GM23338 (cell line): ENCODE measurements around the gene TLR3. TPM values are rescaled to one million over a fixed set of nuclear protein-coding genes. Genes with fewer than 3 reads are reported as not detected.

ENCODE experiments used
- ATAC-seq: fragments of 200-7000 bp; cut with Tn5 transposase; 3 replicates; pipeline ENCODE4 v1.9.1; 2020
- DNase-seq: peaks from one replicate; pipeline ENCODE4 v3.0.0-alpha.2; 2015; ENCODE audit warnings: low spot score
- H2AFZ ChIP-seq: fragments of 200-600 bp; sonication (generic); 2 replicates; pipeline ENCODE4 v1.8.0; 2016; ENCODE audit warnings: antibody characterized with exemption, mild to moderate bottlenecking, moderate library complexity
- H3F3A ChIP-seq: fragments of 200-600 bp; sonication (generic); replicated peaks from 2 replicates; pipeline ENCODE4 v1.8.0; 2017; ENCODE audit warnings: antibody characterized with exemption, mixed run types, low read depth
- H3K27ac ChIP-seq: fragments of 200-600 bp; sonication (generic); 2 replicates; pipeline ENCODE4 v1.6.1; 2016; ENCODE audit warnings: low read depth
- H3K27me3 ChIP-seq: fragments of 200-600 bp; sonication (generic); 2 replicates; pipeline ENCODE4 v1.8.0; 2016; ENCODE audit warnings: mild to moderate bottlenecking, mixed run types, moderate library complexity; ENCODE audit not compliant: insufficient read depth
- H3K36me3 ChIP-seq: fragments of 200-600 bp; sonication (generic); 2 replicates; pipeline ENCODE4 v1.8.0; 2016; ENCODE audit warnings: mild to moderate bottlenecking; ENCODE audit not compliant: insufficient read depth
- H3K4me1 ChIP-seq: fragments of 200-600 bp; sonication (generic); 2 replicates; pipeline ENCODE4 v1.8.0; 2016; ENCODE audit warnings: mild to moderate bottlenecking, moderate library complexity; ENCODE audit not compliant: insufficient read depth
- H3K4me2 ChIP-seq: fragments of 200-600 bp; sonication (generic); 2 replicates; pipeline ENCODE4 v1.7.1; 2017; ENCODE audit warnings: mixed run types
- H3K4me3 ChIP-seq: fragments of 200-600 bp; sonication (generic); 2 replicates; pipeline ENCODE4 v1.6.1; 2016; ENCODE audit warnings: mixed run types
- H3K79me2 ChIP-seq: fragments of 200-600 bp; sonication (generic); replicated peaks from 2 replicates; pipeline ENCODE4 v1.8.0; 2017; ENCODE audit warnings: mild to moderate bottlenecking; ENCODE audit not compliant: insufficient read depth
- H3K9me2 ChIP-seq: fragments of 200-600 bp; sonication (generic); 2 replicates; pipeline ENCODE4 v1.8.0; 2017; ENCODE audit not compliant: insufficient read depth
- H4K20me1 ChIP-seq: fragments of 200-600 bp; sonication (generic); replicated peaks from 2 replicates; pipeline ENCODE4 v1.8.0; 2017; ENCODE audit warnings: mild to moderate bottlenecking; ENCODE audit not compliant: insufficient read depth
- H3K27ac Mint-ChIP-seq: 2 replicates; pipeline ENCODE4 v1.8.0; 2020; ENCODE audit warnings: inconsistent platforms, mild to moderate bottlenecking, moderate library complexity, mixed read lengths
- H3K27me3 Mint-ChIP-seq: 3 replicates; pipeline ENCODE4 v1.8.0; 2022; ENCODE audit warnings: low read depth, mild to moderate bottlenecking, moderate library complexity, mixed read lengths, inconsistent platforms; ENCODE audit not compliant: insufficient read depth, poor library complexity
- H3K36me3 Mint-ChIP-seq: 3 replicates; pipeline ENCODE4 v1.8.0; 2021; ENCODE audit warnings: low read depth, mild to moderate bottlenecking, inconsistent platforms, moderate library complexity, mixed read lengths
- H3K4me1 Mint-ChIP-seq: 3 replicates; pipeline ENCODE4 v1.8.0; 2020; ENCODE audit warnings: mild to moderate bottlenecking, inconsistent platforms, mixed read lengths
- H3K4me3 Mint-ChIP-seq: 3 replicates; pipeline ENCODE4 v1.8.0; 2021; ENCODE audit warnings: moderate library complexity, mild to moderate bottlenecking, inconsistent platforms, mixed read lengths
- H3K9me3 Mint-ChIP-seq: 3 replicates; pipeline ENCODE4 v1.8.0; 2020; ENCODE audit warnings: moderate library complexity, mild to moderate bottlenecking, inconsistent platforms, mixed read lengths
- CTCF ChIP-seq, 2 experiments: fragments of 200-600 bp in 1 of 2; sonication (generic) in 1 of 2; conservative IDR thresholded peaks; 2 replicates each; pipeline versions ENCODE4 v1.5.1 to v1.6.1; 2016 to 2017; ENCODE audit warnings: antibody characterized with exemption in 2 of 2, low read depth in 2 of 2, mild to moderate bottlenecking in 2 of 2, moderate library complexity in 1 of 2
- ETS1 ChIP-seq: IDR thresholded peaks from 2 replicates; pipeline ENCODE4 v1.6.1; 2016; ENCODE audit warnings: antibody characterized with exemption
- ZNF114 ChIP-seq: fragments of 250-450 bp; sonication (Bioruptor Pico); IDR thresholded peaks from 2 replicates; pipeline ENCODE4 v1.5.0; 2020; ENCODE audit warnings: mild to moderate bottlenecking, moderate library complexity
- polyA plus RNA-seq: library from polyadenylated mRNA; unstranded; fragments of >200 nt; fragmentation: Nextera tagmentation; extraction: Ambion mirVana; gene quantifications from 2 replicates; pipeline ENCODE4 v1.2.1, GENCODE V29; 2016
- total RNA-seq: library from RNA; depleted of rRNA; stranded (reverse); fragments of >200 nt; shearing (Covaris generic); gene quantifications from 2 replicates; pipeline ENCODE4 v1.2.3, GENCODE V29; 2014
- TF ChIP-seq, protein P1 (sequence below): IDR thresholded peaks from one replicate; pipeline ENCODE4 v1.6.1; 2018; ENCODE audit warnings: antibody characterized with exemption; ENCODE audit not compliant: unreplicated experiment
- TF ChIP-seq, protein P2 (sequence below): fragments of 250-450 bp; sonication (Bioruptor Pico); IDR thresholded peaks from 2 replicates; pipeline ENCODE4 v1.5.0; 2020; ENCODE audit warnings: mild to moderate bottlenecking, moderate library complexity

Gene TLR3
- total and polyA plus RNA-seq, 2 experiments from 2014 or later = 0.32 to 0.38 TPM

DNA sequence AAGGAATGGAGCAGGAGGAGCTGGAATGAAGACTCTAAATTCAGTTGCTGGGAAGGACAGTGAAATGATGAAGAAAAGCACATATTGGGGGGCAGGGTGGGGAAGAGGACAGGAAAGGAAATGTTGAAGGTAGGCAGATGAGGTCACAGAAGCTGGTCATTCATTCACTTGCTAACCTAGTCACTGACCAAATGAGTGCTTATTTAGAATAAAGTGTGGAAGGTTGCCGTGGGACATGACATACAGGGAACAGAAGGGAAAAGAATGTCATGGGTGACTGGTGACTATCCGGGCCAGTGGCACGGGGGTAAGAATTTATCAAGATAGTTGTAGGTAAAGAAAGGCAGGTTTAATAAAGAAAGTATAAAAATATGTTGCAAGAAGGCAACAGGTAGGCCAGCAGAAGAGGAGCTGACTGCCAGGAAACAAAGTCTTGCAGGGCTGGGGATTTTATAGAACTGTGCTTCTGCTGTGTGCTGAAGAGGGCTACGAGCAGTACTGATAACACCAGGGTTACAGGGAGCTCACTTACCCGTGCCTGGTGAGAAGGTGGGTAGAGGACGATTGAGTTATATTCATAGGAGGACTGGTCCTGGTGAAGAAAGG lies 31.9 kb upstream of the TLR3 start:
- TF ChIP-seq ZNF114 (CRISPR knock-in tag) (no peak), ETS1 (no peak)
- TF ChIP-seq, protein P1, sequence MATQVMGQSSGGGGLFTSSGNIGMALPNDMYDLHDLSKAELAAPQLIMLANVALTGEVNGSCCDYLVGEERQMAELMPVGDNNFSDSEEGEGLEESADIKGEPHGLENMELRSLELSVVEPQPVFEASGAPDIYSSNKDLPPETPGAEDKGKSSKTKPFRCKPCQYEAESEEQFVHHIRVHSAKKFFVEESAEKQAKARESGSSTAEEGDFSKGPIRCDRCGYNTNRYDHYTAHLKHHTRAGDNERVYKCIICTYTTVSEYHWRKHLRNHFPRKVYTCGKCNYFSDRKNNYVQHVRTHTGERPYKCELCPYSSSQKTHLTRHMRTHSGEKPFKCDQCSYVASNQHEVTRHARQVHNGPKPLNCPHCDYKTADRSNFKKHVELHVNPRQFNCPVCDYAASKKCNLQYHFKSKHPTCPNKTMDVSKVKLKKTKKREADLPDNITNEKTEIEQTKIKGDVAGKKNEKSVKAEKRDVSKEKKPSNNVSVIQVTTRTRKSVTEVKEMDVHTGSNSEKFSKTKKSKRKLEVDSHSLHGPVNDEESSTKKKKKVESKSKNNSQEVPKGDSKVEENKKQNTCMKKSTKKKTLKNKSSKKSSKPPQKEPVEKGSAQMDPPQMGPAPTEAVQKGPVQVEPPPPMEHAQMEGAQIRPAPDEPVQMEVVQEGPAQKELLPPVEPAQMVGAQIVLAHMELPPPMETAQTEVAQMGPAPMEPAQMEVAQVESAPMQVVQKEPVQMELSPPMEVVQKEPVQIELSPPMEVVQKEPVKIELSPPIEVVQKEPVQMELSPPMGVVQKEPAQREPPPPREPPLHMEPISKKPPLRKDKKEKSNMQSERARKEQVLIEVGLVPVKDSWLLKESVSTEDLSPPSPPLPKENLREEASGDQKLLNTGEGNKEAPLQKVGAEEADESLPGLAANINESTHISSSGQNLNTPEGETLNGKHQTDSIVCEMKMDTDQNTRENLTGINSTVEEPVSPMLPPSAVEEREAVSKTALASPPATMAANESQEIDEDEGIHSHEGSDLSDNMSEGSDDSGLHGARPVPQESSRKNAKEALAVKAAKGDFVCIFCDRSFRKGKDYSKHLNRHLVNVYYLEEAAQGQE = no peak
- Mint-ChIP-seq H3K4me1 (peaks cover 7% of the 10 kb centered on the region), H3K4me3 (no peak overlapping the region), H3K9me3 (peaks cover 51% of the 10 kb centered on the region), H3K27me3 (peaks cover 7% of the 10 kb centered on the region), H3K27ac (no peak overlapping the region), H3K36me3 (peaks cover 49% of the 10 kb centered on the region)
- H3K4me3 ChIP-seq = no peak overlapping the region
- DNase-seq (no peak), ATAC-seq (no peak)
- no peaks in the 10 kb centered on the region; the same call in 1 of the 2 replicates for H3K4me1 ChIP-seq
- H3K4me2 ChIP-seq = no peak overlapping the region
- H3K9me2 ChIP-seq = no peaks in the 10 kb centered on the region; the same call in 1 of the 2 replicates
- no peaks in the 10 kb centered on the region for H3K27me3 ChIP-seq
- no peak overlapping the region for H3K27ac ChIP-seq
- H4K20me1 ChIP-seq = no peaks in the 10 kb centered on the region
- H3K79me2 ChIP-seq = no peaks in the 10 kb centered on the region
- H3F3A ChIP-seq = peaks cover 2% of the 10 kb centered on the region; the same call in 1 of the 2 replicates
- H2AFZ ChIP-seq = no peak overlapping the region
- H3K36me3 ChIP-seq = no peaks in the 10 kb centered on the region; the same call in 1 of the 2 replicates

GRCh38 chr4:186037692-186038658 lies 31.0 kb upstream of the TLR3 start:
- H3K4me3 ChIP-seq = no peak overlapping the region
- no peaks in the 10 kb centered on the region; the same call in 1 of the 2 replicates for H3K9me2 ChIP-seq
- TF ChIP-seq, protein P2, sequence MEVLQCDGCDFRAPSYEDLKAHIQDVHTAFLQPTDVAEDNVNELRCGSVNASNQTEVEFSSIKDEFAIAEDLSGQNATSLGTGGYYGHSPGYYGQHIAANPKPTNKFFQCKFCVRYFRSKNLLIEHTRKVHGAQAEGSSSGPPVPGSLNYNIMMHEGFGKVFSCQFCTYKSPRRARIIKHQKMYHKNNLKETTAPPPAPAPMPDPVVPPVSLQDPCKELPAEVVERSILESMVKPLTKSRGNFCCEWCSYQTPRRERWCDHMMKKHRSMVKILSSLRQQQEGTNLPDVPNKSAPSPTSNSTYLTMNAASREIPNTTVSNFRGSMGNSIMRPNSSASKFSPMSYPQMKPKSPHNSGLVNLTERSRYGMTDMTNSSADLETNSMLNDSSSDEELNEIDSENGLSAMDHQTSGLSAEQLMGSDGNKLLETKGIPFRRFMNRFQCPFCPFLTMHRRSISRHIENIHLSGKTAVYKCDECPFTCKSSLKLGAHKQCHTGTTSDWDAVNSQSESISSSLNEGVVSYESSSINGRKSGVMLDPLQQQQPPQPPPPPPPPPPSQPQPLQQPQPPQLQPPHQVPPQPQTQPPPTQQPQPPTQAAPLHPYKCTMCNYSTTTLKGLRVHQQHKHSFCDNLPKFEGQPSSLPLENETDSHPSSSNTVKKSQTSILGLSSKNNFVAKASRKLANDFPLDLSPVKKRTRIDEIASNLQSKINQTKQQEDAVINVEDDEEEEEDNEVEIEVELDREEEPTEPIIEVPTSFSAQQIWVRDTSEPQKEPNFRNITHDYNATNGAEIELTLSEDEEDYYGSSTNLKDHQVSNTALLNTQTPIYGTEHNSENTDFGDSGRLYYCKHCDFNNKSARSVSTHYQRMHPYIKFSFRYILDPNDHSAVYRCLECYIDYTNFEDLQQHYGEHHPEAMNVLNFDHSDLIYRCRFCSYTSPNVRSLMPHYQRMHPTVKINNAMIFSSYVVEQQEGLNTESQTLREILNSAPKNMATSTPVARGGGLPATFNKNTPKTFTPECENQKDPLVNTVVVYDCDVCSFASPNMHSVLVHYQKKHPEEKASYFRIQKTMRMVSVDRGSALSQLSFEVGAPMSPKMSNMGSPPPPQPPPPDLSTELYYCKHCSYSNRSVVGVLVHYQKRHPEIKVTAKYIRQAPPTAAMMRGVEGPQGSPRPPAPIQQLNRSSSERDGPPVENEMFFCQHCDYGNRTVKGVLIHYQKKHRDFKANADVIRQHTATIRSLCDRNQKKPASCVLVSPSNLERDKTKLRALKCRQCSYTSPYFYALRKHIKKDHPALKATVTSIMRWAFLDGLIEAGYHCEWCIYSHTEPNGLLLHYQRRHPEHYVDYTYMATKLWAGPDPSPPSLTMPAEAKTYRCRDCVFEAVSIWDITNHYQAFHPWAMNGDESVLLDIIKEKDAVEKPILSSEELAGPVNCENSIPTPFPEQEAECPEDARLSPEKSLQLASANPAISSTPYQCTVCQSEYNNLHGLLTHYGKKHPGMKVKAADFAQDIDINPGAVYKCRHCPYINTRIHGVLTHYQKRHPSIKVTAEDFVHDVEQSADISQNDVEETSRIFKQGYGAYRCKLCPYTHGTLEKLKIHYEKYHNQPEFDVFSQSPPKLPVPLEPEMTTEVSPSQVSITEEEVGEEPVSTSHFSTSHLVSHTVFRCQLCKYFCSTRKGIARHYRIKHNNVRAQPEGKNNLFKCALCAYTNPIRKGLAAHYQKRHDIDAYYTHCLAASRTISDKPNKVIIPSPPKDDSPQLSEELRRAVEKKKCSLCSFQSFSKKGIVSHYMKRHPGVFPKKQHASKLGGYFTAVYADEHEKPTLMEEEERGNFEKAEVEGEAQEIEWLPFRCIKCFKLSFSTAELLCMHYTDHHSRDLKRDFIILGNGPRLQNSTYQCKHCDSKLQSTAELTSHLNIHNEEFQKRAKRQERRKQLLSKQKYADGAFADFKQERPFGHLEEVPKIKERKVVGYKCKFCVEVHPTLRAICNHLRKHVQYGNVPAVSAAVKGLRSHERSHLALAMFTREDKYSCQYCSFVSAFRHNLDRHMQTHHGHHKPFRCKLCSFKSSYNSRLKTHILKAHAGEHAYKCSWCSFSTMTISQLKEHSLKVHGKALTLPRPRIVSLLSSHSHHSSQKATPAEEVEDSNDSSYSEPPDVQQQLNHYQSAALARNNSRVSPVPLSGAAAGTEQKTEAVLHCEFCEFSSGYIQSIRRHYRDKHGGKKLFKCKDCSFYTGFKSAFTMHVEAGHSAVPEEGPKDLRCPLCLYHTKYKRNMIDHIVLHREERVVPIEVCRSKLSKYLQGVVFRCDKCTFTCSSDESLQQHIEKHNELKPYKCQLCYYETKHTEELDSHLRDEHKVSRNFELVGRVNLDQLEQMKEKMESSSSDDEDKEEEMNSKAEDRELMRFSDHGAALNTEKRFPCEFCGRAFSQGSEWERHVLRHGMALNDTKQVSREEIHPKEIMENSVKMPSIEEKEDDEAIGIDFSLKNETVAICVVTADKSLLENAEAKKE (CRISPR knock-in tag) = no peak
- TF ChIP-seq CTCF (conservative IDR thresholded peaks at IDR 0.05; ENCODE audit: low read depth in 2 of 2) = peak; percentile 89 to 92
- peaks cover 42% of the 10 kb centered on the region for H3K9me3 Mint-ChIP-seq
- H3K36me3 Mint-ChIP-seq = peaks cover 40% of the 10 kb centered on the region
- ATAC-seq = peak; percentile 89
- no peaks in the 10 kb centered on the region; the same call in 1 of the 3 replicates for H3K4me1 Mint-ChIP-seq
- H3K36me3 ChIP-seq = no peaks in the 10 kb centered on the region; the same call in 1 of the 2 replicates
- H3K4me3 Mint-ChIP-seq = no peak overlapping the region
- no peak overlapping the region for H3K27ac Mint-ChIP-seq
- DNase-seq = peak; percentile 83
- H3K27ac ChIP-seq = no peak overlapping the region
- peaks cover 2% of the 10 kb centered on the region; the same call in 1 of the 2 replicates for H3F3A ChIP-seq
- no peaks in the 10 kb centered on the region for H3K27me3 ChIP-seq
- peaks cover 7% of the 10 kb centered on the region for H3K27me3 Mint-ChIP-seq
- H3K4me2 ChIP-seq = no peak overlapping the region
- H3K79me2 ChIP-seq = no peaks in the 10 kb centered on the region
- 0 out of 2 replicates have a peak overlapping the region, but pooled peaks have one; percentile 3 for H2AFZ ChIP-seq
- no peaks in the 10 kb centered on the region for H4K20me1 ChIP-seq
- no peaks in the 10 kb centered on the region for H3K4me1 ChIP-seq
